DLD1 (cell line): ENCODE measurements around the gene ACVR1B.

Experiments used
- in situ Hi-C: cut with HindIII; loops from 2 replicates; pipeline ENCODE4 v1.10.0; 2017; ENCODE audit warnings: low sequenced_read_pairs

ACVR1B gene

DNA sequence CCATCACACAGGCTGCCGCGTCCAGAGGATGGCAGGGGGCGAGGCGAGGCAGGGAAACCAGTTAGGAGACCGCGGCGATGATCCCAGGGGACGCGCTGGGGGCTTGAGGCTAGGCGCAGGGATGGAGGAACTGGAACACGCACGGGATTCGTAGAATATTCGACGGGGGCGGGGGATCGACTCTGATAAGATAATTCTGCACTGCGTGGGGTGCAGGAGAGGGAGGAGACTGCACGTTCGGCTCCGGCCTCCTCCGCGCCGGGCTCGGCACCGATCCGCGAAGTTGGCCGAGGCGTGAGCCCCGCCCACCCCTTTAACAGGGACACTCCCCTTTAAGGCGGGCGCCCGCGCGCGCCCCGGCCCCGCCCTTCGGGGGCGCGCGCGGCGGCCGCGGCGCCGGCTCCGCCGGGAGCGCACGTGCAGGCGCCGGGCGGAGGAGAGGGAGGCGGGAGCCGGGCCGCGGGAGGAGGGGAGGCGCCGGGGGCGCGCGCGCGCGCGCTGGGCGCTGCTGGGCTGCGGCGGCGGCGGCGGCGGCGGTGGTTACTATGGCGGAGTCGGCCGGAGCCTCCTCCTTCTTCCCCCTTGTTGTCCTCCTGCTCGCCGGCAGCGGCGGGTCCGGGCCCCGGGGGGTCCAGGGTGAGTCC lies at the start of gene ACVR1B:
Gene ACVR1B (plus strand): TSS at position 501 of the 644 bp plus-strand sequence. CDS start 45 bp downstream, at position 546.
- in situ Hi-C loops: loop anchor here (25.0 kb wide), 2 partner anchors 161 to 164 kb away; no protein-coding TSS in a partner anchor

DNA sequence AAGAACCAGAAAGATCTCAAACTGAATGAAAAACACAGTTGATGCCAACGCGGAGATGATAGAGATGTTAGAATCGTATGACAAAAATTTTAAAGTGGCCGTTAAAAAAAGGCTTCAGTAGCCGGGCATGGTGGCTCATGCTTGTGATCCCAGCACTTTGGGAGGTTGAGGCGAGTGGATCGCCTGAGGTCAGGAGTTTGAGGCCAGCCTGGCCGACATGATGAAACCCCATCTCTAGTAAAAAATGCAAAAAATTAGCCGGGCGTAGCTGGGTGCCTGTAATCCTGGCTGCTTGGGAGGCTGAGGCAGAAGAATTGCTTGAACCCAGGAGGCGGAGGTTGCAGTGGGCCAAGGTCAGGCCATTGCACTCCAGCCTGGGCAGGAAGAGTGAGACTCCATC lies 49.6 kb upstream of the ACVR1B start:
- in situ Hi-C loops: no loop called here

DNA sequence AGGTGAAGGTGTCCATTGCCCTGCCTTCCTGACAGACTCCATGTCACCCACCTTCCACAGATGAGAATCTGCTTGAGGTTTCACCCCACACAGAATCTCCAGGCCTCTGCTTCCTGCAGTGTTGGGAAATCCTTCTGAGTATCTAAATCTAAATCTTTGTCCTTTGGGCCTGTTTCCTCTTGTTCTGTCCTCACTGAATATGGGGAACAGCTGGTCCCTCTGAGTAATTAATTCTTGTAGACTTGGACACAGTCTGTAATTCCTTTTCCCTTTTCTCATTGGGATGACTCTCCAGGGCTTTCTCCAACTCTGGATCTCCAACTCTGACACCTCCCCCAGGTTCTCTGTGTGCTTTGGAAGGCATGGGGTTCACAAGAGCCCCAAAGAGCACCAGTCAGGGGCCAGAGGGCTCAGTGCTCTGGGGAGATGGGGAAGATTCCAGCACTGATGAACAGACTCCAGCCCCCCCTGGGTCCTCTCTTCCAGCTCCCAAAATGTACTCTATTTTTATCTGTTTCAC lies 46.5 kb upstream of the ACVR1B start:
- in situ Hi-C loops: no loop called here

DNA sequence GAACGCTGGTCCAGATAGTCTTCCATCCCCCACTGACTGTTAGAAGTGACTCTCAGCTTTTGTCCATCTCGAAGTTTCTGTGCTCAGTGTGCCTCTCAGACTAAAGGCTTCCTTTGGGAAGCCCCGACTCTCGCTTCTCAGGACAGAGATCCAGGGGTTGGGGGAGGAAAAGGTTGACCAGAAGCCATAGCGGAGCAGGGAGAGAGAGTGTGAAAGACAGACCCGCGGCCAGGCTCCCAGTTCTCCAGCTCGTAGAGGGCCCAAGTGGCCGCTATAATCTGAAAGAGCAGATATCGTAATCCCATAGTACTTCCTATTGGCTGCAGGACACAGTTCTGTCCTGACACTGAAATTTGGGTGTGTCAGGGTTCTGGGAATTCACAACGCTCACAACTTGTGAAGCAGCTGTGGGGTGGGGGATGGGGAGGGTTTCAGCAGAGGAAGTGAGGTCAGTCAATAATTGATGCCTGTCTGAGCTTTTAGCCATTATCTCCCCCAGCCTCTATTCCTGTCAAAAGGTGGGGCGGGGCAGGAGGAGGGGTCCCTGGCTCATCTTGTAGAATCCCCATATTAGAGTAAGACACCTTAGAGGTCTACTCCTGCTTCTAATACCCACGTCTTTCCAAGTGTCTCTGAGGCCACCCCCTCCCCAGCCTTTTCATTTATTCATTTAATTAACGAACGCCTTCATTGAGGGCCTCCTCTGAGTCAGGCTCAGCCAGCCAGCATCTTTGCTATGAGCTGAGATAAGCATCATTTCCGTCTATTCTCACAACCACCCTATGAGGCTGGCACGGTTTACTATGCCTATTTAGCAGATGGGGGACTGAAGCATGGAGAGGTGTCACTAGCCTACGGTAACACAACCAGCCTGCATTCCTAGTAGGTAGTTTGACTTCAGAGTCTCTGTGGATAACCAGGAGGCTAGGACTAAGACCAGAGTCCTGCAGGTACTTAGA lies 45.7 kb upstream of the ACVR1B start:
- in situ Hi-C loops: no loop called here

DNA sequence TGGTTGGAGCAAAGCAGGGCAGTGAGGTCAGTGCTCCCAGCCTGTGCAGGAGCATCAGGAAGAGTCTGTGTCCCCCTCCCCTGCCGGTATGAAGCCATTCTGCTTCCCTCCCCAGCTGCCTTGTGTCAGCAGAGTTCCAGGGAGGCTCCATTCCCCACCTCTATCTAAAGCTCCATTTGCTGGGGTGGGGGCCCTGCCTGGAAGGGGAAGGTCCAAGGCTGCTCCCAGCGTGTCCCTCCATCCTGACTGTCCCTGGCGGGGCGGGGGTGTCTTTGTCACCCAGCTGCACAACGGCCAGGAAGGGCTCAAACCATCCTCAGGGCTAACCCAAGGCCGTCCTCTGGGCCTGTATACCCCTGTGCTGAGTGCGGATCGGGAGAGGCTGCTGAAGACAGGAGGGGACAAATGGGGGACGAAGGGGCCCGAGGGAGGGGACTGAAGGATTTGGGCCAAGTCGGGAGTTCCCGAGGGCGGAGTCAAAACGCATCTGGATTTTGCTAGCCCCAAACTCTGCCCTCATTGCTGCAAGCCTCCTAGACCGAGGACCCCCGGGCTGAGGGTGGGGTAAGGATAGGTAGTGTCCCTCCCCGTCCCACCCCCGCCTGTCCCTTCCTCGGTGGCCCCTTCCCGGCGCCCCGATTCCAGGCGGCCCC lies 44.9 kb upstream of the ACVR1B start:
- in situ Hi-C loops: no loop called here

DNA sequence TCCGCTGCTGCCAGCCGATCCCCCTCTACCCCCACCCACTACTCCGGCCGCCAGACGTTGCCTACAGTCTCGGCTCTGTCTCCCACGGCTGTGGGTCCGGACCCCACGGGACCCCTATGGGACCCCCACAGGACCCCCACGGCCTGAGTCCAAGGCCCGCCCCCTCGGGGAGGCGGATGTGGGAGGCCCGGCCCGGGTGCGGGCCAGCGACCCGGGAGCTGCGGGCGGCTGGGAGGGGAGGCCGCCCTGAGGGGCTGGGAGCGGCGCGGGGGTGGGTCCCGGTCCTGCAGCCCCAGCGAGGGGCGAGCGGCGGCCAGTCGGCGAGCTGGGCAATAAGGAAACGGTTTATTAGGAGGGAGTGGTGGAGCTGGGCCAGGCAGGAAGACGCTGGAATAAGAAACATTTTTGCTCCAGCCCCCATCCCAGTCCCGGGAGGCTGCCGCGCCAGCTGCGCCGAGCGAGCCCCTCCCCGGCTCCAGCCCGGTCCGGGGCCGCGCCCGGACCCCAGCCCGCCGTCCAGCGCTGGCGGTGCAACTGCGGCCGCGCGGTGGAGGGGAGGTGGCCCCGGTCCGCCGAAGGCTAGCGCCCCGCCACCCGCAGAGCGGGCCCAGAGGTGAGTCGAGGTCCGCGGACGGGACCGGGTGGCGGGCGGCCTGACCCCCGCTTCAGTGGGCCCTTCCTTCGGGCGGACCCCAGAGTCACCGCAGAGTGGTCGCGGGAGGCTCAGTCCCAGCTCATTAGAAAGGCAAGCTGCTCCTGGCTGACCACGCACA lies 44.2 kb upstream of the ACVR1B start, which contains the start of gene ACVRL1:
Gene ACVRL1 (plus strand): TSS at position 422 of the 773 bp plus-strand sequence. CDS start 4,971 bp downstream, outside the sequence.
- in situ Hi-C loops: no loop called here

GRCh38 chr12:51907856-51908425 lies 43.6 kb upstream of the ACVR1B start:
- in situ Hi-C loops: no loop called here

- in situ Hi-C loops: no loop called here
Measured at GRCh38 chr12:51908876-51909592, 42.5 kb upstream of the ACVR1B start.

- in situ Hi-C loops: no loop called here
Measured at GRCh38 chr12:51910168-51910567, 41.3 kb upstream of the ACVR1B start.

GRCh38 chr12:51910691-51911090 lies 40.8 kb upstream of the ACVR1B start:
- in situ Hi-C loops: no loop called here

GRCh38 chr12:51911307-51911706 lies 40.2 kb upstream of the ACVR1B start:
- in situ Hi-C loops: no loop called here

DNA sequence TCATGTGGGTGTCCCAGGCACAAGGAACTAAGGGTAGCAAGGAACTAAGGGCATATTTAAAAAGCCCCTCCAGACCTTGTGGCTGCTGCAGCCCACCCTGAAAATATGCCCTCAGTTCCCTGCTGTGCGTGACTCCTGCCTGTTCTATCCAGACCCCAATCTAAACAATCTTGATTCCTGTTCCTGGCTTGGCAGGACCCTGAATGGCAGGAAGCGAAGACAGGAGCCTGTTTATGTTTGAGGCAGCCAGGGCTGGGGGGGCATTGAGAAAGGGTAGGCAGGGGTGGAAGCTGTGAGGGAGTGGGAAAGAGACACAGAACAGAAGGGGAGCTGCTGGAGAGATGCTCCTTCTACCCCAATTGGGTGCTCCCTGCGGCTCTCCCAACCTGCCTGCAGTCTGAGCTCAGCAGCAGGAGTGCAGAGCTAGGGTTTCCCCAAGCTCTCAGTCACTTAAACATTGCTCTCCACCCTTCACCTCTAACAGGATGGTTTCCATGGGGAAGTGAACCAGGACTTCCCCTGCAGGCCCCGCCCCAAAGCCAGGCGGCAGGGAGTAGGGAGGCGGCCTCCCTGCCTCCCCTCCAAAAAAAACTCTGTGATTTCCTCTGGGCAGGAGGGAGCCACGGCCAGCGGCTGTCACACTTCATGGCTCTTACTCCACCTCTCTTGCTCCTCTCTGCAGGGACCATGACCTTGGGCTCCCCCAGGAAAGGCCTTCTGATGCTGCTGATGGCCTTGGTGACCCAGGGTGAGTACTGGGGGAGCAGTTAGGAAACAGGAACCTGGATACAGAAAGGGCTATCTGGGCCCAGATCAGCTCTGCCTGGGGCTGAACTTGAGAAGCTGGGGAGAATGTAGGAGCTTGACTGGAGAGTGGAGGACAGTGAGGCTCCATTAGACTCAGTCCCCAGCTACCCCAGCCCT lies 39.4 kb upstream of the ACVR1B start:
- in situ Hi-C loops: no loop called here

GRCh38 chr12:51913071-51914033 lies 38.1 kb upstream of the ACVR1B start:
- in situ Hi-C loops: no loop called here

GRCh38 chr12:51914034-51914923 lies 37.2 kb upstream of the ACVR1B start:
- in situ Hi-C loops: no loop called here

DNA sequence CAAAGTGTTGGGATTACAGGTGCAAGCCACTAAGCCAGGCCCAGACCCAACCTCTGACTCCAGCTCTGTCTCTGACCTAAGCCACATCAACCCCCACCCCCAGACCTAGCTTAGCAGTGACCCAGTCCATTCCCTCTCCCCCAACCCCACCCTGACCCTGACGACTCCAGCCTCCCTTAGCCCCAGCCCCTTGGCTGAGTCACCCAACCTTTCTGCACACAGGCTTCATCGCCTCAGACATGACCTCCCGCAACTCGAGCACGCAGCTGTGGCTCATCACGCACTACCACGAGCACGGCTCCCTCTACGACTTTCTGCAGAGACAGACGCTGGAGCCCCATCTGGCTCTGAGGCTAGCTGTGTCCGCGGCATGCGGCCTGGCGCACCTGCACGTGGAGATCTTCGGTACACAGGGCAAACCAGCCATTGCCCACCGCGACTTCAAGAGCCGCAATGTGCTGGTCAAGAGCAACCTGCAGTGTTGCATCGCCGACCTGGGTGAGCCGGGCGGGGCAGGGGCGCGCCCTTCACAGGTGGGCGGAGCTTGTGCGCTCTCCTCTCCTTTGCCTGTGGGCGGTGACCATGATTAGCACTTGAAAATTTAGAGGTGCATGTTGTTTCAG lies 36.4 kb upstream of the ACVR1B start:
- in situ Hi-C loops: no loop called here

- in situ Hi-C loops: no loop called here
Measured at GRCh38 chr12:51915951-51916350, 35.5 kb upstream of the ACVR1B start.
